AML-193 (cell line): ENCODE measurements around the gene KLHL11.
"Not testable (repeated sequence)": the region's sequence is repeated elsewhere in the genome, so short reads cannot be mapped to it uniquely, and the experiment has no call there.

Experiments
- DNase-seq, 2 experiments: peaks; one replicate each; lab custom pipeline; 2025; lab: John Stamatoyannopoulos, UW

The KLHL11 gene

DNA sequence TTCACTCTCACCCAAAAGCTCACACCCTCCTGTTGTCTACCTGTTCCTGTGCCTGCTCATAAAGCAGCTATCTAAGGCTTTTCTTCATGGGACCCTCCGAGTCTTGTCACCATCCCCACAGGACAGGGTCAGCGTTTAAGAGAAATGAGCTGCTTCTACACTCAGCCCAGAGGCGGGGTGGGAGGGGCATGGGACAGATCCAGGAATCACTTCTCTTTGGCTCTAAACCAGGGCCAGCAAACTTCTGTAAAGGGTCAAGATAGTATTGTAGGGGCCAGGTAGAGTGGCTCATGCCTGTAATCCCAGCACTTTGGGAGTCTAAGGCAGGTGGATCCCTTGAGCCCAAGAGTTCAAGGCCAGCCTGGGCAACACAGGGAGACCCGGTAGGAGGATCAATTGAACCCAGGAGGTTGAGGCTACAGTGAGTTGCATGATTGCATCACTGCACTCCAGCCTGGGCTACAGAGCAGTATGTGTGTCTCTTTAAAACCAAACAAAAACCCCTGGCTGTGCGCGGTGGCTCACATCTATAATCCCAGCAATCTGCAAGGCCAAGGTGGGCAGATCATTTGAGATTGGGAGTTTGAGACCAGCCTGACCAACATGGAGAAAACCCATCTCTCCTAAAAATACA lies 23.2 kb upstream of the KLHL11 start:
- no peak for DNase-seq

DNA sequence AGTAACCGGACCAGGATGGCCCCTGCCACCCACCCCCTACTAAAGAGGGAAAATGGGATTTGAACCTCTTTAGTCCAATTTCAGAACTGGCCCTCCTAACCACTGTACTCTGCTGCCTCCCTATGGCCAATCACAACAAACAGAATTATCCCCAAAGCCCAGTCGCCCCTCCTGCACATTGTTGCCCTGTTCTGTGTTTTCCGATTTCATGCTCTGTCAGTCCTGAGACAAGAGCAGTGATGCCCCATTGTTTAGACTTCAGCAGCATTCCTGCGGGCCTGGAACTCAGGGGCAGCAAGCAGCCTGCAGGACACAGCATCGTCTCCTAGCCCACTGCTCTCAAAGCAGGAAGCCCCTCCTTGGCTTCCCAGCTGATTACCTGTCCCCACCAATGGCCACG lies 20.5 kb upstream of the KLHL11 start:
- peak in 1 of 2 experiments; percentile 30 for DNase-seq

DNA sequence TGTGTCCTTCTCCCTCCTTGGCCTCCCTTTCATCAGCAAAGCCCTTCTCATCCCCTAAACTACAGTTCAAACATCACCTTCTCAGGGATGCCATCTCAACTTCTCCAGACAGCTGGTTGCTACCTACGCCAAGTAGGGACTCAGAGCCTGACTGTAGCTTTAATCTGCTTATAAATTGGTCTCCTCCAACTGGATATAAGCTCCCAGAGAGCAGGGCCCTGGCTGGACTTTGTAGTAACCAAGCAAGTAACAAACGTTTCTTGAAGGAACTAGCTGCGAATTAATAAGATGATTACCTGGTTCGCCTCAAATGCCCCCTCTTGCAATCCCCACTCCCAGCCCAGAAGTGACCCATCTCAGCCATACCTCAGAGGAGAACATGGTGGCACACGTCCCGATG lies 17.5 kb upstream of the KLHL11 start:
- no peak for DNase-seq

DNA sequence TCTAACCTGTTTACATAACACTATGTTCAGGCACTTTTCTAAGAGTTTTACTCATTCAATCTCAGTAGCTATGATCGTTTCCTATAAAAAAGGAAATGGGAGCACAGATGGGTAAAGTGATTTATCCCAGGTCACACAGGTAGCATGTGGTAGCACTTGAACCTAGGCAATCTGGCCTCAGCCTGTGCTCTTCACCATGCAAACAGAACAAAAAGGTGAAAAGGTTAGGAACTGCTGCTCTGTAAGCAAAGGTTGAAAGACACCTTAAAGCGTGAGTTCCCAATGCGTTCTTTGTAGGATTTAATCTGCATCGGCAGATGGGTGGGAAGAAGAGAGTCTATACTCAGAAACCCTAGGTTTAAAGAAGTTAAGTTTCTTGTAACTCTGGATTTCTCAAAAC lies 14.9 kb upstream of the KLHL11 start:
- no peak for DNase-seq

DNA sequence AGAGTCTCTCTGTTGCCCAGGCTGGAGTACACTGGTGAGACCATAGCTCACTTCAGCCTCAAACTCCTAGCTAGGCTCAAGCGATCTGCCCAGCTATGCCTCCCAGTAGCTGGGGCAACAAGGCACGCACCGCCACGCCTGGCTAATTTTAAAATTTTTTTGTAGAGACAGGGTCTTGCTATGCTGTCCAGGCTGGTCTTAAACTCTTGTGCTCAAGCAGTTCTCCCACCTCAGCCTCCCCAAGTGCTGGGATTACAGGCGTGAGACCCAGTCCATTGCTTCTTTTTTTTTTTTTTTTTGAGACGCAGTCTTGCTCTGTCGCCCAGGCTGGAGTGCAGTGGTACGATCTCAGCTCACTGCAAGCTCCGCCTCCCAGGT lies 9.1 kb upstream of the KLHL11 start:
- DNase-seq: not testable (repeated sequence)

DNA sequence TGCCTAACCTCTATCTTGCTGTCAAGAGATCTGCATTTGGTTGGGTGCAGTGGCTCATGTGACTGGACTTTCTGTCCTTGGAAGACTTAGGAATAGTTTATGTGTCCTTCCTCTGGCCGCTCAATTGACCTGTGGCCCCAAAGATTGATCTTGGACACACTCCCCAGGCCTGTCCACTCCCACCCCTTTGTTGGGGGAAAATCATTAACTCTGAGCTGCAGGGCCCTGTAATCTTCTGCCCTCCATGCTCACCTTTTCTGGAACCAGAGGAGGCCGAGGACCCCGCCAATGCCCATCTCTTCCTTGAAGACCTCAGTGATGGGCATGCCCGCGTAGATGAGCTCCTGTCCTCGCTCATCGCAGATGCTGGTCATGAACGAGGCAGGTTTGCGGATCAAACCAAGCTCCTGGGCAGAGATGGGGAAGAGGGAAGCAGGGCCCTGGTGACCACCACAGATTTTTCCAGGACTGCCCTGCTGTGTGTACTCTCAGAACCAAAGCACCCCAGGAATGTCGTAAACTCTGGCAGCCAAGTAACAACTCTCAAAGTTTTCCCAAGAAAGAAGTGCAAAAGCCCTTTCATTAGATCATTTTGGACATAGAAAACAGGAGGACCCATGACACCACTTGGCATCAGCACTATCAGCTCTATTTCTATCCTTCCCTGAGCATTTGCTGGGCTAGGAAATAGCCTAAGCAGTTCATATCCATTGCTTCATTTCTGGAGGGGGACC lies 8.5 kb upstream of the KLHL11 start:
- DNase-seq: no peak

DNA sequence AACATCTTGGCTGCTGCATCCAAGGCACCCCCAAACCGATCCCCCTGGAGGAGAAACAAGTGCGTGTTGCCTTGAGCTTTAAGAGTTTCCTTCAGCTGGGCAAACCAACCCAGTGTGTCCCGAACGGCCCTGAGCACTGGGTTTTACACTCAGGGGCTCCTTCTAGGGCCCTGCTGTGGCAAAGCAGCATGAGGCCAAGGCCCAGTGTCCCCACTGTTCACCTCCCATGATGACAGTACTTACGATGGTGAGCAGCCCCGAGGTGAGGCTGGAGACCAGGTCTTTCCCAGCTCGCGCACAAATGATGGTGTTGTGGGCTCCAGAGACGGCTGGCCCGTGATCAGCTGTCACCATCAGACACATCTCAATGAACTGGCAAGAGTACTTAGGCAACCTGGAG lies 6.6 kb upstream of the KLHL11 start:
- DNase-seq: no peak

DNA sequence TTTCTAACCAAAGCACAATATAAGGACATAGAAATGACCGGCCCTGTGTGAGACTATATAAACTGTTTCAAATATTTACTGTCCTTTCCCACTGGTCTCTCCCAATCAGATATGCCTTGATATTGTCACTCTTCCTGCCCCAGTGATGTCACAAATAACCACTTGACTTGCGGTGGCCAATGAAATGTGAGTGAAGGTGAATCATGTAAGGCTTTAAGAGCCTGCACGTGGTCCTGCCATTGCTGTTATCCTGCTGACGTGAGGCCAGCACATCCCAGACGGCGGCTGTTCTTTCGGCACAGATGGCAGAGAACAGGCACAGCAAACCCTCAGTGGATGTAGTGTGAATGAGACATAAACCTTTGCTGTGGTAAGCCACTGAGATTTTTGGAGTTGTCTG lies 5.4 kb upstream of the KLHL11 start:
- DNase-seq: no peak

DNA sequence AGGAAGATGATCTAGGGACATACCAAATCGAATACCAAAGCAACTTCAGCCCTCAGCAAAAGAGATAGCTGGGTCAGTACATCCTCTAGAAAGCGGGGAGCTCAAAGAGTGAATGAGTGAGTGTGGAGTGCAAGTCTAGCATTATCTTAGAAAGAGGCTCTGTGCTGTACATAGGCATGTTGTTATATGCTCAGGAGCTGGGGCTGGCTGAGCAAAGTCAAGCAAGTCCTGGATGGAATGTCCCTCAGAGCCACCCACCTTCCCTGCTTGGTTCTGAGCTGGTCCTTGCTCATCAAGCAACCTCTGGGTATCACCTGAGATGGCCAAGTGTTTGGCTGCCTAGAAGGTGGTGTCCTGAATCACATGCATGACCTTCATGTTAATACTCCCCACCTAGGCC lies 4.9 kb upstream of the KLHL11 start:
- DNase-seq: no peak

DNA sequence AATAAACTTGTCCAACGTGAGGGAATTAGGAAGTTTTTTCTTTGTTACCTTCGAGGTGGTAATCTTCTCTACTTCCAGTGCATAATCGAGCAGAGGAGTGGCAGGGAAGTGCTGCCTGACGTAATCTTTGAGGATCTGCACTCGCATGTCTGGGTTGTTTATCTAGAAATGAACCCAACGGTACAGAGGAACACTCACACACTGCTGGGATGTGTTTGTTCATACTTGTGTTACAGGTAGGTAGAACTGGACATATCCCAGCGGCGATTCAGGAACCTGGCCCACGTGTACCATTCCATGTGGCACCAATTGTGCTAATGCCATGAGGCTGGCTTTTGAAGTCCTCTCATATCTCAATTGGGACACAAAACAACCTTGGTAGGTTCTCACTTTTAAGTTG lies 4.2 kb upstream of the KLHL11 start:
- no peak for DNase-seq

DNA sequence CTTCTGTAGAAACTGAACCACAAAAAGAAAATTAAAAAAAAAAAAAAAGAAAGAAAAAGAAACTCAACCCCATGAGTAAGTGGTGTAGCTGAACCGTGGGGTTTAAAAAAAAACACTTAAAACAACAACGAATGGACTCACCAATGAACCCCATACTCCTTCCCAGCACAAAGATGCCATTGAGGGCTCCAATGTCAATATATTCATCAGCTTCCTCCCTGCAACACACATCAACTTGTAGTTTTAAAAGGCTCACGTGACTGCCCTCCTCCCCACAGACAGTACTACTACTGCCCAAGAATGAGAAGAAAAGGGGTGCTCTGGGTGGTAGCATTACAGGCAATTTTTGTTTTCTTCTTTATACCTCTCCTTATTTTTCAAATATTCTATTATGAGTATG lies 3.3 kb upstream of the KLHL11 start:
- no peak for DNase-seq

DNA sequence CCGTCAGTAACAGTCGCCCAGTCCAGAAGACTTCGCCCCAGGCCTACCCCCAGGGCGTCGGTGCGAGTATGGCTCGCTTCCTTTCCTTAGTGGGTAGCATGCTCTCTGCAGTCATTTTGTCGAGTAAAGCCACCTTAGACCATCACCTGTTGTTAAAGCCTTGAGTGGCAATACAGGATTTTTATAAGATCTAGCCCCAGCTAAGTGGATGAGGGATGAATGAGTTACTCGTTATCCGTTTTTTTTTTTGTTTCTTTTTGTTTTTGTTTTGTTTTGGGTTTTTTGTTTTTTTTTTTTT lies 322 bp upstream of the KLHL11 start:
- no peak for DNase-seq

DNA sequence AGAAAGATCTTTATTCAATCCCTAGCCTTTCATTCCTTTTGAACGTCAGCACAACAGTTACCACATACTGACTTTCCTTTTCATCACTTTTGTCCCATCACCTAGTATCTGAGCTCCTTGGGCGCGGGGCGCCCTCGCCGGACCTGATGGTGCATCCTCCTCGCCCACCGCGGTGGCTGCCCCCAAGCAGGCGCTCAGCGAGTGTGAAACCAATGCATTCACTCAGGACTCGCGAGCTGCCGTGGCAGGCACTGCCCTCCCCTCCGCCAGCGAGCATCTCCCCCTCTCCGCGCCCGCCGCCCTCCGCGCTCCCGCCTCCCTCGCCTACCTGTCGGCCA lies 756 bp downstream of the KLHL11 start:
- no peak for DNase-seq

DNA sequence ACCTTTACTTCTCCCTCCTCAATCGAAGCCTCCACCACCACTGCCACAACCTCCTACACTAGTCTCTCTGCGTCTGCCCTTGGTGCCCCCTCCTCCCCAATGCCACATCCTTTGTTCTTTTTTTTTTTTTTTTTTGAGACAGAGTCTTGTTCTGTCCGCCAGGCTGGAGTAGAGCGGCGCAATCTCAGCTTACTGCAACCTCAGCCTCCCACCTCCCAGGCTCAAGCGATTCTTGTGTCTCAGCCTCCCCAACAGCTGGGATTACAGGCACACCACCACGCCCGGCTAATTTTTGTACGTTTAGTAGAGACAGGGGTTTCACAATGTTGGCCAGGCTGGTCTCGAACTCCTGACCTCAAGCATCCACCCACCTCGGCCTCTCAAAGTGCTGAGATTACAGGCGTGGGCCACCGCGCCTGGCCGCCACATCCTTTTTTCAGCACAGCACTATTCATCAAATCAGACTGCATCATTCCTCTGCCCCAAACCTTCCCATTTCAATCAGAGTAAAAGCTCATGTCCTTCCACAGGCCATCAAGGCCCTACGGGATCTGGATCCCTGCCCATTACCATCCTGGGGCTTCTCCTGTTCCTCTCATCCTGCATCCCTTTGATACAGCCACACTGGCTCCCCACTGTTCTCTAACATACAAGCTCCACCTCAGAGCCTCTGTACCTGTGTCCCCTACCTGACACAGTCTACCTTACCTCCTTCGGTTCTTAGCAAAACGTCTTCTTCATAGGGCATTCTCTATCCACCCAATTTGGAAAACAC lies 2.0 kb downstream of the KLHL11 start:
- no peak for DNase-seq

DNA sequence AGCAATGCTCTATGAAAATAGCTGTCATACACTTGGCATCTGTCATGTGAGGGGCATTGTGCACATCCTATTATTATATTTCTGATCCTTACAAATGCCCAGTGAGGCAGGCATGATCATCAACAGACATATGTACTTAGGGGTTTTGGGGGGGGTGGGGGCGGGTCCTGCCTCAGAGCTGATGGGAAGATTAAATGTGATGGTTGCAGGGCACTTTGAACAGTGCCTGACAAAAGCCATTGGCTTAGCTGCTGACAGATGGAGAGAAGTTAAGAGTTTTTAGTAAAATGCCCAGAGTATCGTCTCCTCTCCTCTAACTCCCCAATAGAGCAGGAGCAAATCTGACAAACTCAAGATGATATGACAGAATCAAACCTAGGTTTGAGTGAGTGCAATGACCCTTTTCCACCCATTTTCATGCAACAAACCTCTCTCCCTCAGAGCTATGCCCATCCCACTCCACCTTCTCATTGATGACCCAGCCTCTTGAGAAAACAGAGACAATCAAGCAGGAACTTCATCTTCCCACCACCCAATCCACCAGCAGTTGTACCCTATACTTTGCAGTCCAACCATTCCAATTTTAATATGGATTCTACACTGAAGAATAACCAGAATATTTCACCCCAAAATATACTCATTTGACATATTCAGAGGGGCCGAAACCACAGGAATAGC lies 4.8 kb downstream of the KLHL11 start:
- DNase-seq: no peak

DNA sequence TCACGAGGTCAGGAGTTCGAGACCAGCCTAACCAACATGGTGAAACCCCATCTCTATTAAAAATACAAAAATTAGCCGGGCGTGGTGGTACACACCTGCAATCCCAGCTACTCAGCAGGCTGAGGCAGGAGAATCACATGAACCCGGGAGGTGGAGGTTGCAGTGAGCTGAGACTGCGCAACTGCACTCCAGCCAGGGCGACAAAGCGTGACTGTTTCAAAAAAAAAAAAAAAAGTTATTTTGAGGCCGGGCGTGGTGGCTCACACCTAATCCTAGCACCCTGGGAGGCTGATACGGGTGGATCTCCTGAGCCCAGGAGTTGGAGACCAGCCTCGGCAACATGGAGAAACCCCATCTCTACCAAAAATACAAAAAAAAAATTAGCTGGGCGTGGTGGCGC lies 13.8 kb downstream of the KLHL11 start:
- DNase-seq: not testable (repeated sequence)

DNA sequence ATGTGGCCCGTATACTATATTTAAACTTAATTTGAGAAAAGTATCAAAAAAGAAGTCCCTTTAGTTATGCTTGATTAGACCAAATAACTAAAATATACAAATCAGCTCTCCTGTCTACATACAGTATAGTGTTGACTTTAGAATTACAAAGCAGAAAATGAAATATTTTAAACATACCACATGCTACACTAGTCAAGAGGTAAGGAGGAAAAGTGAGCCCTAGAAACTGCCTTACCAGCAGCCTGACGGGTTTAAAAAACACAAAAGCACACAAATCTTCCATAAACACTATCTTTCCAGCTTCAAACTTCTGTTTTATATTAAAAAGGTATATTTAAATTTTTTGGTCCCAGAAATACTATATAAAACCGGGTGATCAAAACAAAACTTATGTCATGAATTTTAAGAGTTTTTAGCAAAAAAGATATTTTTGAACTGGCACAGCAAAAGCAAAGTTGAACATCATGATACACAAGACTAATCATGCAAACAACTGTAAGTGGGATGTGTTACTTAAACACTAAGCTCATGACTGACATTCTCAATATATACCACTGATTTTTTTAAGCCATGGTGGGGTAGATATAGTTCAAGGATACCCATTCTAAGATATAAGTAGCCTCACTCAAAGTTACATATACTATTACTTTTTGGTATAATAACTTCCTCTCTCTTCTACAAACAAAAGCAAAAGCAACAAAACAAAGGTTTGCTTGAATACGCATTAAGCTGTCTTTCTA lies 15.8 kb downstream of the KLHL11 start:
- DNase-seq: no peak

DNA sequence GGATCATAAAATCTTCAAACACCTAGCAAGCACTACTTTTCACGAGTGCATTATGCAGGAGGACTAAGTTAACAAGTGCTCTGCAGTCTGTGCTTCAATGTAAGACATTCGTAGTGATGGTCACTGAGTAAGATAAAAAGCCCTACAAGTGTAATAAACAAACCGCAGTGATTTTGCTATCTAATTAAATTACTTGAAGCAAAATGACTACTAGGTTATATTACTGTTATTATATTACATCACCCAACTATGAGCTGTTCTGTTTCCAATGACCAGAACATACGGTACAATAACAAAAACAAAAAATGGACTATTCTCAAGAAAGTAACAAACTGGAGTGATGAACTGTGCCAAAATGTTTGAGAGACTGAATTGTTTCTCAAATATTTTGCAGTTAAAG lies 16.4 kb downstream of the KLHL11 start:
- DNase-seq: no peak

DNA sequence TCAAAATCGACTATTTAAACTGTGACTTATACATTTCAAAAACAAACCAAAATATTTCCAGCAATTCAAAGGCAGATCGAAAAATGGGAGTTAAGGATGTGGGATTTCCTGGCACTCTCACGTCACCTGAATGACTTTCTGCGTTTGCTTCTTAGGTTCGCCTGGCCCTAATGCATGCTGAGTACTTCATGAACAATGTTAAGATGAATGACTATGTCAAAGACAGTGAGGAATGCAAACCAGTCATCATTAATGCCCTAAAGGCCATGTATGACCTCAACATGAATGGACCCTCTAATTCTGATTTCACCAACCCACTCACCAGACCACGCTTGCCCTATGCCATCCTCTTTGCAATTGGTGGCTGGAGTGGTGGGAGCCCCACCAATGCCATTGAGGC lies 20.3 kb downstream of the KLHL11 start:
- no peak for DNase-seq

DNA sequence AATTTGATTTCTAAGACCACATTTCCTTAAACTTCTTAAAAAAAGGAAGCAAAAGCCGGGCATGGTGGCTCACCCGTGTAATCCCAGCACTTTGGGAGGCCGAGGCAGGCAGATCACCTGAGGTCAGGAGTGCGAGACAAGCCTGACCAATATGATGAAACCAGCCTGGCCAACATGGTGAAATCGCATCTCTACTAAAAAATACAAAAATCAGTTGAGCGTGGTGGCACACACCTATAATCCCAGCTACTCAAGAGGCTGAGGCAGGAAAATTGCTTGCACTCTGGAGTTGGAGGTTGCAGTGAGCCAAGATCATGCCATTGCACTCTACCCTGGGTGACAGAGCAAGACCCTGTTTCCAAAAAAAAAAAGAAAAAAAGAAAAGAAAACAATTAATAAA lies 24.4 kb downstream of the KLHL11 start:
- DNase-seq: not testable (repeated sequence)

DNA sequence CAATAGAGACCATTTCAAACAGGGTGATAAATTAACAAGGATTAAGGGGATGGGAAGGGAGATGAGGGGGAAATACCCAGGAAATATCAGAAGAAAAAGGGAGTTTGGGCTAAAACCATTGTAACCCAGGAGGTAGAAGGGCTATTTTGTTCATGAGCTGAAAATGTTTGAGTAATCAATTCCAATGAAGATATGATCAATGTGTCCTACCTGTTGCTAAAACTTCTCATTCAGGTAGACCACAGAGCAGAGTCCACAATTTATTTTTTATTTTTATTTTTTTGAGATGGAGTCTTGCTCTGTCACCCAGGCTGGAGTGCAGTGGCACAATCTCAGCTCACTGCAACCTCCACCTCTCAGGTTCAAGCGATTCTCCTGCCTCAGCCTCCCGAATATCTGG lies 25.8 kb downstream of the KLHL11 start:
- not testable (repeated sequence) for DNase-seq

DNA sequence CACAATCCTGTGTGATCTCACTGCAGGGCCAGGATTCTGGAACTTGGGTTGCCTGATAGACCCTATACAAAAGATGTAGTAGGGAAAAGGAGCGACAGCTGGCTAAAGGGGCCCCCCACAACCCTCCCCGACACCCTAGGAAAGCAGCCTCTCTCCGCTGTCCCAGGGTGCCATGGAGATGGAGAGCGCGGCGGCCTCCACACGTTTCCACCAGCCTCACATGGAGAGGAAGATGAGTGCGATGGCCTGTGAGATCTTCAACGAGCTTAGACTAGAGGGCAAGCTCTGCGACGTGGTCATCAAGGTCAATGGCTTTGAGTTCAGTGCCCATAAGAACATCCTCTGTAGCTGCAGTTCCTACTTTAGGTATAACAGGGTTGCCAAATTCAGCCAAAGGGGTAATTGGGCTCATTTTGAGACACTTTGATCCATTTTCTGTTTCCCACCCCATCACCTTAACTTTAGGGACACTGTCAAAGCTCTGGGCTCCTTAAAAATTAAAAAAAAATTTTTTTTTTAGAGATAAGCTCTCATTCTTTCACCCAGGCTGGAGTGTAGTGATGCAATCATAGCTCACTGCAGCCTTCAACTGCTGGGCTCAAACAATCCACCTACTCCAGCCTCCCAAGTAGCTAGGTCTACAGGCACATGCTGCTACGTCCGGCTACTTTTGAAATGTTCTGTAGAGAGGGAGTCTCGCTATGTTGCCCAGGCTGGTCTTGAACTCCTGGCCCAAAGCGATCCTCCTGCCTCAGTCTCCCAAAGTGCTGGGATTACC lies 27.3 kb downstream of the KLHL11 start, which contains the start of gene KLHL10:
KLHL10 (plus strand) TSS at position 65 of the 778 bp plus-strand sequence; CDS start at position 173, 108 bp downstream.
- DNase-seq: no peak
